H1 (cell line): ENCODE measurements around the gene AGBL1. TPM values are rescaled to one million over a fixed set of nuclear protein-coding genes. Genes with fewer than 3 reads are reported as not detected.
A peak's percentile ranks its signal among the peaks of the same experiment; 100 is the strongest.
"Not testable (repeated sequence)": the region's sequence is repeated elsewhere in the genome, so short reads cannot be mapped to it uniquely, and the experiment has no call there.

Experiments
- CTCF ChIA-PET: fragments of 300-600 bp; sonication (Branson Sonifier 250); formaldehyde crosslinking; loops from one replicate; lab custom pipeline; 2021; ENCODE audit not compliant: partially characterized antibody; lab: Charles Lee
- POLR2A ChIA-PET: fragments of 300-600 bp; sonication (Branson Sonifier 250); formaldehyde crosslinking; loops from one replicate; lab custom pipeline; 2021; ENCODE audit warnings: inconsistent platforms; ENCODE audit not compliant: partially characterized antibody; lab: Charles Lee
- DNase-seq, 2 experiments: peaks; one replicate each; pipeline versions ENCODE4 v3.0.0 to v3.0.0-alpha.2; 2010 to 2022; ENCODE audit warnings: low spot score in 2 of 2, low read depth in 1 of 2, mixed read lengths in 1 of 2
- FAIRE-seq: peaks from 2 replicates; lab custom pipeline; 2011; peaks lifted over from hg19 to GRCh38; lab: Jason Lieb, UNC
- H2AFZ ChIP-seq: 2 replicates; pipeline ENCODE4 v1.8.1; 2012; ENCODE audit warnings: low read length, inconsistent platforms
- H2AK5ac ChIP-seq: 2 replicates; pipeline ENCODE4 v1.6.1; 2013; ENCODE audit warnings: low read depth, low read length
- H2BK120ac ChIP-seq: replicated peaks from 2 replicates; pipeline ENCODE3; 2013; ENCODE audit warnings: low read depth, low read length, inconsistent platforms
- H2BK12ac ChIP-seq: 2 replicates; pipeline ENCODE4 v1.6.1; 2013; ENCODE audit warnings: low read depth, low read length
- H2BK15ac ChIP-seq: 2 replicates; pipeline ENCODE4 v1.6.1; 2013; ENCODE audit warnings: low read length
- H2BK20ac ChIP-seq: 2 replicates; pipeline ENCODE4 v1.6.1; 2013; ENCODE audit warnings: low read length
- H2BK5ac ChIP-seq: 2 replicates; pipeline ENCODE4 v1.6.1; 2013; ENCODE audit warnings: low read depth, low read length
- H3K14ac ChIP-seq: 2 replicates; pipeline ENCODE4 v1.6.1; 2013; ENCODE audit warnings: inconsistent platforms; ENCODE audit not compliant: insufficient read length
- H3K18ac ChIP-seq: 2 replicates; pipeline ENCODE4 v1.6.1; 2013; ENCODE audit warnings: low read length; ENCODE audit errors: extremely low read depth
- H3K23ac ChIP-seq: 2 replicates; pipeline ENCODE4 v1.6.1; 2013; ENCODE audit warnings: inconsistent platforms; ENCODE audit not compliant: insufficient read length
- H3K23me2 ChIP-seq: 2 replicates; pipeline ENCODE4 v1.6.1; 2013; ENCODE audit warnings: low read depth, low read length
- H3K27ac ChIP-seq: 2 replicates; pipeline ENCODE4 v1.6.1; 2011; ENCODE audit warnings: low read depth, low read length, inconsistent platforms
- H3K27me3 ChIP-seq, 4 experiments: replicated peaks in 1 of 4; 1 replicate in 1 of 4; 2 replicates in 3 of 4; pipeline versions ENCODE4 v1.6.1 to v1.8.1; 2011 to 2013; ENCODE audit warnings: low read length in 3 of 4, mild to moderate bottlenecking in 3 of 4, inconsistent platforms in 2 of 4, mixed read lengths in 2 of 4, moderate library complexity in 1 of 4; ENCODE audit not compliant: control insufficient read depth in 3 of 4, insufficient read depth in 3 of 4; ENCODE audit errors: extremely low read depth in 1 of 4
- H3K36me3 ChIP-seq, 4 experiments: 2 replicates each; pipeline versions ENCODE4 v1.6.1 to v1.8.1; 2011 to 2013; ENCODE audit warnings: mild to moderate bottlenecking in 4 of 4, low read length in 3 of 4, moderate library complexity in 2 of 4, control low read depth in 1 of 4, inconsistent platforms in 1 of 4; ENCODE audit not compliant: insufficient read depth in 4 of 4, control insufficient read depth in 2 of 4
- H3K4ac ChIP-seq: replicated peaks from 2 replicates; pipeline ENCODE3; 2013; ENCODE audit warnings: low read length, low read depth, mixed read lengths, inconsistent platforms; ENCODE audit not compliant: insufficient read length
- H3K4me1 ChIP-seq, 4 experiments: replicated peaks in 1 of 4; 1 replicate in 1 of 4; 2 replicates in 3 of 4; pipeline versions ENCODE4 v1.6.1 to v1.8.1; 2011 to 2013; ENCODE audit warnings: low read length in 3 of 4, inconsistent platforms in 2 of 4, mixed read lengths in 1 of 4; ENCODE audit not compliant: insufficient read depth in 4 of 4, control insufficient read depth in 3 of 4
- H3K4me2 ChIP-seq, 2 experiments: 2 replicates each; pipeline versions ENCODE4 v1.6.1 to v1.8.1; 2011 to 2013; ENCODE audit warnings: low read depth in 2 of 2, low read length in 2 of 2, control low read depth in 1 of 2, inconsistent platforms in 1 of 2, mild to moderate bottlenecking in 1 of 2; ENCODE audit not compliant: insufficient read depth in 1 of 2
- H3K4me3 ChIP-seq, 4 experiments: fragments of 200-600, 300-600 bp in 1 of 4; sonication (generic), shearing (Covaris generic), sonication (Bioruptor Twin) in 1 of 4; 2 replicates each; pipeline versions ENCODE4 v1.5.1 to v1.8.1; 2011 to 2016; ENCODE audit warnings: low read length in 4 of 4, low read depth in 3 of 4, control low read depth in 2 of 4, inconsistent platforms in 2 of 4, mild to moderate bottlenecking in 2 of 4, mixed read lengths in 1 of 4, moderate library complexity in 1 of 4; ENCODE audit not compliant: insufficient read depth in 2 of 4; ENCODE audit errors: extremely low read depth in 1 of 4
- H3K56ac ChIP-seq: replicated peaks from 2 replicates; pipeline ENCODE3; 2013; ENCODE audit warnings: low read depth, mild to moderate bottlenecking, mixed read lengths, low read length, inconsistent platforms; ENCODE audit not compliant: insufficient read length
- H3K79me1 ChIP-seq: 2 replicates; pipeline ENCODE4 v1.6.1; 2013; ENCODE audit warnings: low read depth, low read length, control low read depth
- H3K79me2 ChIP-seq, 2 experiments: 2 replicates each; pipeline versions ENCODE4 v1.6.1 to v1.8.1; 2012 to 2013; ENCODE audit warnings: low read length in 2 of 2, mild to moderate bottlenecking in 2 of 2, inconsistent platforms in 1 of 2; ENCODE audit not compliant: insufficient read depth in 2 of 2, control insufficient read depth in 1 of 2
- H3K9ac ChIP-seq, 4 experiments: replicated peaks in 1 of 4; 1 replicate in 1 of 4; 2 replicates in 3 of 4; pipeline versions ENCODE4 v1.6.1 to v1.8.1; 2011 to 2013; ENCODE audit warnings: low read depth in 3 of 4, low read length in 3 of 4, control low read depth in 2 of 4, mild to moderate bottlenecking in 2 of 4, moderate library complexity in 2 of 4, inconsistent platforms in 1 of 4; ENCODE audit errors: extremely low read depth in 1 of 4
- H3K9me3 ChIP-seq, 2 experiments: 2 replicates each; pipeline versions ENCODE4 v1.6.1 to v1.8.1; 2012 to 2013; ENCODE audit warnings: mild to moderate bottlenecking in 2 of 2, moderate library complexity in 2 of 2, control low read depth in 1 of 2, inconsistent platforms in 1 of 2, low read depth in 1 of 2, low read length in 1 of 2, mixed read lengths in 1 of 2; ENCODE audit not compliant: insufficient read depth in 2 of 2
- H4K20me1 ChIP-seq, 2 experiments: replicated peaks in 1 of 2; 2 replicates each; pipeline versions ENCODE3 to v1.8.1; 2011 to 2013; ENCODE audit warnings: inconsistent platforms in 2 of 2, low read length in 2 of 2, mild to moderate bottlenecking in 1 of 2; ENCODE audit not compliant: insufficient read depth in 2 of 2, control insufficient read depth in 1 of 2
- H4K5ac ChIP-seq: 2 replicates; pipeline ENCODE4 v1.6.1; 2013; ENCODE audit warnings: low read length, low read depth, mixed read lengths, inconsistent platforms; ENCODE audit not compliant: insufficient read length
- H4K8ac ChIP-seq: 2 replicates; pipeline ENCODE4 v1.8.0; 2013; ENCODE audit warnings: mild to moderate bottlenecking, moderate library complexity, low read length, inconsistent platforms; ENCODE audit not compliant: insufficient read depth; ENCODE audit errors: extremely low read depth
- H4K91ac ChIP-seq: replicated peaks from 2 replicates; pipeline ENCODE3; 2013; ENCODE audit warnings: low read length, mixed read lengths, inconsistent platforms; ENCODE audit not compliant: insufficient read length
- RAD21 ChIP-seq, 2 experiments: IDR thresholded peaks in 1 of 2; conservative IDR thresholded peaks in 1 of 2; 2 replicates each; pipeline ENCODE4 v1.6.1; 2011; ENCODE audit warnings: low read depth in 2 of 2, low read length in 2 of 2, improper control_type of control experiment in 1 of 2, inconsistent platforms in 1 of 2, mild to moderate bottlenecking in 1 of 2, moderate library complexity in 1 of 2
- WGBS, 2 experiments: shearing (Covaris generic) in 1 of 2; methylation state at CpG; one replicate each; pipeline versions ENCODE4 v1.1.6 to v1.1.7; 2013 to 2015; ENCODE audit warnings: low lambda C conversion rate in 2 of 2, mixed read lengths in 2 of 2, inconsistent platforms in 1 of 2, low coverage in 1 of 2, missing lambda C conversion rate in 1 of 2; ENCODE audit not compliant: insufficient replicate concordance in 2 of 2, insufficient coverage in 1 of 2, insufficient read length in 1 of 2; ENCODE audit errors: extremely low coverage in 1 of 2, missing lambda C conversion rate in 1 of 2; 5-methylcytosine and 5-hydroxymethylcytosine counted together
- polyA plus RNA-seq, 7 experiments: library from polyadenylated mRNA; depleted of rRNA in 3 of 7; stranded (reverse) in 5 of 7; unstranded in 2 of 7; fragments of >200 nt in 5 of 7; fragments of 200-250 nt in 2 of 7; gene quantifications; 1 replicate in 5 of 7; 2 replicates in 1 of 7; 4 replicates in 1 of 7; pipeline versions ENCODE4 v1.2.1 to v1.2.3, GENCODE V29; 2011 to 2013; ENCODE audit warnings: missing spikeins in 2 of 7, mixed read lengths in 2 of 7
- total RNA-seq: library from RNA; stranded (reverse); fragmentation: NEBNext Ultra II Directional; extraction: Animal tissue kit (Norgen Biotek cat#: 25700); gene quantifications from 2 replicates; pipeline ENCODE4 v1.2.1, GENCODE V29; 2021

The AGBL1 gene
- total and polyA plus RNA-seq, 2 of the 8 experiments (the other 6 are each of a cell fraction or from before 2014, with no cell fraction given): not detected

GRCh38 chr15:87042619-87043018, 962.9 kb downstream of the AGBL1 start:
- H3K14ac ChIP-seq, H4K20me1 ChIP-seq, H3K79me2 ChIP-seq, H3K23ac ChIP-seq, H4K91ac ChIP-seq, CTCF ChIA-PET, H4K5ac ChIP-seq, H2BK12ac ChIP-seq, H3K23me2 ChIP-seq, H3K56ac ChIP-seq, H3K4ac ChIP-seq, H3K9ac ChIP-seq, H3K27me3 ChIP-seq, H3K4me1 ChIP-seq, POLR2A ChIA-PET, H3K18ac ChIP-seq, H4K8ac ChIP-seq, H3K79me1 ChIP-seq, DNase-seq, H3K4me2 ChIP-seq, H3K36me3 ChIP-seq, H2BK120ac ChIP-seq, H2AK5ac ChIP-seq, H2BK20ac ChIP-seq, H2BK15ac ChIP-seq, H3K9me3 ChIP-seq, H2BK5ac ChIP-seq, H2AFZ ChIP-seq, H3K27ac ChIP-seq, H3K4me3 ChIP-seq, FAIRE-seq: not testable (repeated sequence)
- peak; percentile 20 to 21; a peak in 3 of 4 replicates for TF ChIP-seq RAD21 (IDR thresholded peaks at IDR 0.05 in 1 of 2, conservative IDR thresholded peaks at IDR 0.05 in 1 of 2; ENCODE audit: low read depth in 2 of 2, low read length in 2 of 2)
- 86% methylated on average over 4 of the region's 4 CpGs; no CpG with 5 or more reads in 1 of the 2 experiments for WGBS, 2 experiments
